Stimulated activated naive CD8-positive, alpha-beta T cell treated with anti-CD3 and anti-CD28 coated beads, Interleukin-15, Interleukin-2, amounts not matched to agents 100 ng/mL and 50 ng/mL, for 24 hours (primary cell): ENCODE results near the gene BDKRB1.

ENCODE experiments used
- H3K27ac Mint-ChIP-seq: one replicate; pipeline ENCODE4 v1.8.0; 2021; ENCODE audit warnings: mild to moderate bottlenecking, mixed read lengths
- H3K27me3 Mint-ChIP-seq: one replicate; pipeline ENCODE4 v1.8.0; 2021; ENCODE audit warnings: mixed read lengths
- H3K36me3 Mint-ChIP-seq: one replicate; pipeline ENCODE4 v1.8.0; 2021; ENCODE audit warnings: low read depth, mixed read lengths
- H3K4me1 Mint-ChIP-seq: one replicate; pipeline ENCODE4 v1.8.0; 2021; ENCODE audit warnings: low read depth, mixed read lengths
- H3K4me3 Mint-ChIP-seq: one replicate; pipeline ENCODE4 v1.8.0; 2021; ENCODE audit warnings: mild to moderate bottlenecking, mixed read lengths
- H3K9me3 Mint-ChIP-seq: one replicate; pipeline ENCODE4 v1.8.0; 2021; ENCODE audit warnings: mixed read lengths

BDKRB1 gene

GRCh38 chr14:96274122-96274521, 18.1 kb downstream of the BDKRB1 start:
- H3K27ac Mint-ChIP-seq: no peak overlapping the region
- no peaks in the 10 kb centered on the region for H3K27me3 Mint-ChIP-seq
- no peaks in the 10 kb centered on the region for H3K4me1 Mint-ChIP-seq
- peaks cover 14% of the 10 kb centered on the region for H3K9me3 Mint-ChIP-seq
- no peak overlapping the region for H3K4me3 Mint-ChIP-seq
- peaks cover 5% of the 10 kb centered on the region for H3K36me3 Mint-ChIP-seq

- Mint-ChIP-seq H3K9me3 (peaks cover 14% of the 10 kb centered on the region), H3K27ac (no peak overlapping the region), H3K27me3 (no peaks in the 10 kb centered on the region), H3K36me3 (peaks cover 8% of the 10 kb centered on the region), H3K4me3 (no peak overlapping the region), H3K4me1 (no peaks in the 10 kb centered on the region)
These were observed 18.5 kb downstream of the BDKRB1 start for GRCh38 chr14:96274543-96274942.

- Mint-ChIP-seq H3K4me3 (no peak overlapping the region), H3K9me3 (peaks cover 14% of the 10 kb centered on the region), H3K4me1 (no peaks in the 10 kb centered on the region), H3K27me3 (no peaks in the 10 kb centered on the region), H3K27ac (no peak overlapping the region), H3K36me3 (peaks cover 8% of the 10 kb centered on the region)
These were observed 19.4 kb downstream of the BDKRB1 start for GRCh38 chr14:96275177-96276112.

- Mint-ChIP-seq H3K4me3 (no peak overlapping the region), H3K9me3 (peaks cover 5% of the 10 kb centered on the region), H3K27me3 (no peaks in the 10 kb centered on the region), H3K36me3 (peaks cover 8% of the 10 kb centered on the region), H3K27ac (no peak overlapping the region), H3K4me1 (no peaks in the 10 kb centered on the region)
These were observed 21.9 kb downstream of the BDKRB1 start for GRCh38 chr14:96277890-96278289.

GRCh38 chr14:96279564-96279963, 23.6 kb downstream of the BDKRB1 start:
- Mint-ChIP-seq H3K9me3 (peaks cover 5% of the 10 kb centered on the region), H3K4me3 (no peak overlapping the region), H3K27ac (no peak overlapping the region), H3K27me3 (no peaks in the 10 kb centered on the region), H3K36me3 (peaks cover 13% of the 10 kb centered on the region), H3K4me1 (no peaks in the 10 kb centered on the region)

GRCh38 chr14:96280104-96280503, 24.1 kb downstream of the BDKRB1 start:
- no peaks in the 10 kb centered on the region for H3K27me3 Mint-ChIP-seq
- H3K4me3 Mint-ChIP-seq: no peak overlapping the region
- H3K27ac Mint-ChIP-seq: no peak overlapping the region
- no peaks in the 10 kb centered on the region for H3K4me1 Mint-ChIP-seq
- H3K36me3 Mint-ChIP-seq: peaks cover 17% of the 10 kb centered on the region
- peaks cover 5% of the 10 kb centered on the region for H3K9me3 Mint-ChIP-seq

- Mint-ChIP-seq H3K36me3 (peaks cover 24% of the 10 kb centered on the region), H3K4me3 (no peak overlapping the region), H3K4me1 (no peaks in the 10 kb centered on the region), H3K9me3 (peaks cover 5% of the 10 kb centered on the region), H3K27me3 (no peaks in the 10 kb centered on the region), H3K27ac (no peak overlapping the region)
These were observed 25.5 kb downstream of the BDKRB1 start for GRCh38 chr14:96281486-96281885.

GRCh38 chr14:96284008-96284407, 28.0 kb downstream of the BDKRB1 start:
- H3K36me3 Mint-ChIP-seq: peaks cover 28% of the 10 kb centered on the region
- no peak overlapping the region for H3K27ac Mint-ChIP-seq
- no peak overlapping the region for H3K4me3 Mint-ChIP-seq
- no peaks in the 10 kb centered on the region for H3K27me3 Mint-ChIP-seq
- no peaks in the 10 kb centered on the region for H3K9me3 Mint-ChIP-seq
- no peaks in the 10 kb centered on the region for H3K4me1 Mint-ChIP-seq

- no peaks in the 10 kb centered on the region for H3K9me3 Mint-ChIP-seq
- H3K4me3 Mint-ChIP-seq: no peak overlapping the region
- peaks cover 26% of the 10 kb centered on the region for H3K36me3 Mint-ChIP-seq
- H3K4me1 Mint-ChIP-seq: no peaks in the 10 kb centered on the region
- no peak overlapping the region for H3K27ac Mint-ChIP-seq
- H3K27me3 Mint-ChIP-seq: no peaks in the 10 kb centered on the region
These were observed 28.4 kb downstream of the BDKRB1 start for GRCh38 chr14:96284430-96284829.

- H3K27ac Mint-ChIP-seq: no peak overlapping the region
- no peaks in the 10 kb centered on the region for H3K27me3 Mint-ChIP-seq
- H3K9me3 Mint-ChIP-seq: no peaks in the 10 kb centered on the region
- no peaks in the 10 kb centered on the region for H3K4me1 Mint-ChIP-seq
- H3K36me3 Mint-ChIP-seq: peaks cover 34% of the 10 kb centered on the region
- H3K4me3 Mint-ChIP-seq: no peak overlapping the region
These were observed 29.7 kb downstream of the BDKRB1 start for GRCh38 chr14:96285667-96286066.

GRCh38 chr14:96286251-96286650, 30.2 kb downstream of the BDKRB1 start:
- H3K4me1 Mint-ChIP-seq: no peaks in the 10 kb centered on the region
- H3K27me3 Mint-ChIP-seq: no peaks in the 10 kb centered on the region
- H3K27ac Mint-ChIP-seq: no peak overlapping the region
- H3K9me3 Mint-ChIP-seq: no peaks in the 10 kb centered on the region
- no peak overlapping the region for H3K4me3 Mint-ChIP-seq
- H3K36me3 Mint-ChIP-seq: peaks cover 35% of the 10 kb centered on the region

- H3K4me3 Mint-ChIP-seq: no peak overlapping the region
- H3K4me1 Mint-ChIP-seq: no peaks in the 10 kb centered on the region
- no peaks in the 10 kb centered on the region for H3K9me3 Mint-ChIP-seq
- H3K36me3 Mint-ChIP-seq: peaks cover 42% of the 10 kb centered on the region
- no peak overlapping the region for H3K27ac Mint-ChIP-seq
- no peaks in the 10 kb centered on the region for H3K27me3 Mint-ChIP-seq
These were observed 31.8 kb downstream of the BDKRB1 start for GRCh38 chr14:96287856-96288255.

GRCh38 chr14:96294246-96294645, 38.2 kb downstream of the BDKRB1 start:
- H3K27me3 Mint-ChIP-seq: no peaks in the 10 kb centered on the region
- no peaks in the 10 kb centered on the region for H3K4me1 Mint-ChIP-seq
- H3K36me3 Mint-ChIP-seq: peaks cover 39% of the 10 kb centered on the region
- H3K9me3 Mint-ChIP-seq: no peaks in the 10 kb centered on the region
- H3K27ac Mint-ChIP-seq: peak overlapping the region; percentile 2
- no peak overlapping the region for H3K4me3 Mint-ChIP-seq

GRCh38 chr14:96297000-96297399, 41.0 kb downstream of the BDKRB1 start:
- Mint-ChIP-seq H3K9me3 (no peaks in the 10 kb centered on the region), H3K4me3 (no peak overlapping the region)

GRCh38 chr14:96297997-96298515, 42.0 kb downstream of the BDKRB1 start:
- Mint-ChIP-seq H3K4me1 (no peaks in the 10 kb centered on the region), H3K27ac (no peak overlapping the region), H3K4me3 (no peak overlapping the region)

More at GRCh38 chr14:96297000-96297399, 41.0 kb downstream of the BDKRB1 start:
- Mint-ChIP-seq H3K36me3 (peaks cover 35% of the 10 kb centered on the region), H3K27me3 (no peaks in the 10 kb centered on the region), H3K27ac (no peak overlapping the region), H3K4me1 (no peaks in the 10 kb centered on the region)

More at GRCh38 chr14:96297997-96298515, 42.0 kb downstream of the BDKRB1 start:
- H3K9me3 Mint-ChIP-seq: no peaks in the 10 kb centered on the region
- H3K27me3 Mint-ChIP-seq: no peaks in the 10 kb centered on the region
- peaks cover 38% of the 10 kb centered on the region for H3K36me3 Mint-ChIP-seq
